Measurements from ENCODE around the gene LLGL2.

GRCh38 chr17:75551266-75551665 lies 25.8 kb downstream of the LLGL2 start:
- no peak for TF ChIP-seq REST (IDR thresholded peaks at IDR 0.05; ENCODE audit: insufficient replicate concordance, low read depth)
- TF ChIP-seq GABPA (IDR thresholded peaks at IDR 0.05; ENCODE audit: low read depth) = no peak
- TF ChIP-seq CTCF (IDR thresholded peaks at IDR 0.05; ENCODE audit: insufficient read depth, low read length) = no peak
- no peak for TF ChIP-seq POLR2AphosphoS5 (IDR thresholded peaks at IDR 0.05; ENCODE audit: low read depth)
